Measurements from ENCODE around the gene RNF10. TPM values are rescaled to one million over a fixed set of nuclear protein-coding genes. Genes with fewer than 3 reads are reported as not detected.

RNF10 gene
- total and polyA plus RNA-seq, 9 of the 15 experiments (the other 6 are each of a cell fraction or from before 2014, with no cell fraction given): 43.0 to 139 (median 80.1) TPM

DNA sequence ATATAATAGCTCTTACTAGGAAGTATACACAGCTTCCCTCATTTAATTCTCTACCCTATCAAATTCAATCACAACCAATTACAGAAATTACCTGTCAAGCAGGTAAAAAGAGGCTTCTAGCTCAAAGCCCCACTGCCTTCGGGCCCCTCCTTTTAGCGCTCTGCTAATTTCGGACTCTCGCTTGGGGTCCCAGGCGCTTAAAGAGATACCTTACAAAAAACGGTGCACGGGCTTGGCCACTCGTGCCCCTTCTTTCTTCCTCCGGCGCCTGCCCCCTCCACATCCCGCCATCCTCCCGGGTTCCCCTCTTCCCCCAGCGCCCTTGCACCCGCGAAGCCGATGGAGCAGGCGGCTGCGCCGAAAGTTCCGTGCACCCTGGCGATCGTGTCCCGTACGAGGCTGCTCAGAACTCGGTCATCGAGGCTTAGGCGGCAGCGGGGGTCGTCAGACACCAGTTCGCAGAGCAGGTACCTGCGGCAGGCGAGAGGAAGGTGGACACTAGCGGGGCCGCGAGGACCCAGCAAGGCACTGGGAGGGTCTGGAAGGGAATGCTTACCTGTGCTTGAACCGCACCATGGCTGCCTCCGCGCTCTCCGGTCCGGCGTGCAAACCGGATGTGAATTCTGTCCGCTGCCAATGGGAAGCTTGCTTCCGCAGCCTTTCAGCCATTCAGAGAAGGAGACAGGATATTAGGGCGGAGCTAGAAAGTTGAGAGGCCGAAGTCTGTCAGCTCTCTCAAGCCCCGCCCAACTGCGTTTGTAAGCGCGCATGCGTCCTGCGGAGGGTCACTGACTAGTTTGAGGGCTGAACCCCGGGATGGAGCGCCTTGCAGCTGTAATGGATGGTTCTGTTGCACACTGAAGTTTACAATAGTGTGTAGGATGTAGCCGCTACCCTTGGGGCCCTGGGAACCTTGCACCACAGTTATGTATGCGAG, 46.9 kb downstream of the RNF10 start, which contains the start of gene POP5 (continued):
- TF ChIP-seq, protein P1, sequence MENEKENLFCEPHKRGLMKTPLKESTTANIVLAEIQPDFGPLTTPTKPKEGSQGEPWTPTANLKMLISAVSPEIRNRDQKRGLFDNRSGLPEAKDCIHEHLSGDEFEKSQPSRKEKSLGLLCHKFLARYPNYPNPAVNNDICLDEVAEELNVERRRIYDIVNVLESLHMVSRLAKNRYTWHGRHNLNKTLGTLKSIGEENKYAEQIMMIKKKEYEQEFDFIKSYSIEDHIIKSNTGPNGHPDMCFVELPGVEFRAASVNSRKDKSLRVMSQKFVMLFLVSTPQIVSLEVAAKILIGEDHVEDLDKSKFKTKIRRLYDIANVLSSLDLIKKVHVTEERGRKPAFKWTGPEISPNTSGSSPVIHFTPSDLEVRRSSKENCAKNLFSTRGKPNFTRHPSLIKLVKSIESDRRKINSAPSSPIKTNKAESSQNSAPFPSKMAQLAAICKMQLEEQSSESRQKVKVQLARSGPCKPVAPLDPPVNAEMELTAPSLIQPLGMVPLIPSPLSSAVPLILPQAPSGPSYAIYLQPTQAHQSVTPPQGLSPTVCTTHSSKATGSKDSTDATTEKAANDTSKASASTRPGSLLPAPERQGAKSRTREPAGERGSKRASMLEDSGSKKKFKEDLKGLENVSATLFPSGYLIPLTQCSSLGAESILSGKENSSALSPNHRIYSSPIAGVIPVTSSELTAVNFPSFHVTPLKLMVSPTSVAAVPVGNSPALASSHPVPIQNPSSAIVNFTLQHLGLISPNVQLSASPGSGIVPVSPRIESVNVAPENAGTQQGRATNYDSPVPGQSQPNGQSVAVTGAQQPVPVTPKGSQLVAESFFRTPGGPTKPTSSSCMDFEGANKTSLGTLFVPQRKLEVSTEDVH (IDR thresholded peaks at IDR 0.05; ENCODE audit: low read depth, partially characterized antibody): peak; percentile 70
- TF ChIP-seq SRF (CRISPR knock-in tag; IDR thresholded peaks at IDR 0.05): peak in 1 of 2 experiments; percentile 20; a peak in 1 of 4 replicates
- TF ChIP-seq TEAD1 (CRISPR knock-in tag; IDR thresholded peaks at IDR 0.05): peak in 1 of 2 experiments; percentile 51; a peak in 1 of 4 replicates
- peak; percentile 90; the same call in 1 of the 2 replicates for TF ChIP-seq KAT7 (CRISPR knock-in tag; IDR thresholded peaks at IDR 0.05; ENCODE audit: borderline replicate concordance)
- TF ChIP-seq PTRF (tag; IDR thresholded peaks at IDR 0.05): no peak
- TF ChIP-seq ZNF589 (CRISPR knock-in tag; IDR thresholded peaks at IDR 0.05; ENCODE audit: low read depth): no peak
- TF ChIP-seq TOE1 (IDR thresholded peaks at IDR 0.05; ENCODE audit: borderline replicate concordance): 0 out of 2 replicates have a peak, but pooled peaks have one; percentile 50
- TF ChIP-seq TOE1 (CRISPR knock-in tag; IDR thresholded peaks at IDR 0.05; ENCODE audit: borderline replicate concordance, low read depth): no peak
- 0 out of 2 replicates have a peak, but pooled peaks have one; percentile 28 for TF ChIP-seq ZBED1 (IDR thresholded peaks at IDR 0.05)
- peak; percentile 72; the same call in 1 of the 2 replicates for TF ChIP-seq ZBTB17 (CRISPR knock-in tag; IDR thresholded peaks at IDR 0.05)
- TF ChIP-seq RHOXF2B (CRISPR knock-in tag; conservative IDR thresholded peaks at IDR 0.05): 0 out of 2 replicates have a peak, but pooled peaks have one; percentile 6
- TF ChIP-seq HDAC1 (IDR thresholded peaks at IDR 0.05): peak in 1 of 2 experiments; percentile 89; a peak in 2 of 4 replicates
- TF ChIP-seq ATF1 (CRISPR knock-in tag; IDR thresholded peaks at IDR 0.05): no peak
- peak; percentile 17 for TF ChIP-seq ATF1 (tag; IDR thresholded peaks at IDR 0.05)
- TF ChIP-seq MBD2 (IDR thresholded peaks at IDR 0.05; ENCODE audit: borderline replicate concordance, low read depth): peak; percentile 87; the same call in 1 of the 2 replicates
- TF ChIP-seq, protein P2, sequence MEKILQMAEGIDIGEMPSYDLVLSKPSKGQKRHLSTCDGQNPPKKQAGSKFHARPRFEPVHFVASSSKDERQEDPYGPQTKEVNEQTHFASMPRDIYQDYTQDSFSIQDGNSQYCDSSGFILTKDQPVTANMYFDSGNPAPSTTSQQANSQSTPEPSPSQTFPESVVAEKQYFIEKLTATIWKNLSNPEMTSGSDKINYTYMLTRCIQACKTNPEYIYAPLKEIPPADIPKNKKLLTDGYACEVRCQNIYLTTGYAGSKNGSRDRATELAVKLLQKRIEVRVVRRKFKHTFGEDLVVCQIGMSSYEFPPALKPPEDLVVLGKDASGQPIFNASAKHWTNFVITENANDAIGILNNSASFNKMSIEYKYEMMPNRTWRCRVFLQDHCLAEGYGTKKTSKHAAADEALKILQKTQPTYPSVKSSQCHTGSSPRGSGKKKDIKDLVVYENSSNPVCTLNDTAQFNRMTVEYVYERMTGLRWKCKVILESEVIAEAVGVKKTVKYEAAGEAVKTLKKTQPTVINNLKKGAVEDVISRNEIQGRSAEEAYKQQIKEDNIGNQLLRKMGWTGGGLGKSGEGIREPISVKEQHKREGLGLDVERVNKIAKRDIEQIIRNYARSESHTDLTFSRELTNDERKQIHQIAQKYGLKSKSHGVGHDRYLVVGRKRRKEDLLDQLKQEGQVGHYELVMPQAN (IDR thresholded peaks at IDR 0.05; ENCODE audit: borderline replicate concordance): peak; percentile 83
- TF ChIP-seq TEAD4 (IDR thresholded peaks at IDR 0.05; ENCODE audit: low read length): no peak; the same call in 1 of the 2 replicates
- no peak for TF ChIP-seq TEAD4 (CRISPR knock-in tag; IDR thresholded peaks at IDR 0.05; ENCODE audit: borderline replicate concordance)
- TF ChIP-seq ETV5 (CRISPR knock-in tag; IDR thresholded peaks at IDR 0.05; ENCODE audit: low read depth): peak; percentile 72; the same call in 1 of the 2 replicates
- TF ChIP-seq NRF1 (conservative IDR thresholded peaks at IDR 0.05 in 1 of 2, IDR thresholded peaks at IDR 0.05 in 1 of 2): peak; percentile 95 to 96
- peak; percentile 64 for TF ChIP-seq L3MBTL2 (IDR thresholded peaks at IDR 0.05)
- TF ChIP-seq PML (IDR thresholded peaks at IDR 0.05; ENCODE audit: low read length): 0 out of 2 replicates have a peak, but pooled peaks have one; percentile 50
- TF ChIP-seq ZNF316 (IDR thresholded peaks at IDR 0.05): no peak
- peak; percentile 8; the same call in 1 of the 2 replicates for TF ChIP-seq JUND (IDR thresholded peaks at IDR 0.05; ENCODE audit: borderline replicate concordance, low read depth, low read length)
- no peak for TF ChIP-seq JUND (tag; IDR thresholded peaks at IDR 0.05; ENCODE audit: borderline replicate concordance, low read depth, low read length)

Measured in K562 (cell line).